NCI-H524 (cell line): ENCODE results near the gene ANKS6.

ENCODE experiments used
- DNase-seq, 2 experiments: peaks; one replicate each; lab custom pipeline; 2025; lab: John Stamatoyannopoulos, UW

The ANKS6 gene

DNA sequence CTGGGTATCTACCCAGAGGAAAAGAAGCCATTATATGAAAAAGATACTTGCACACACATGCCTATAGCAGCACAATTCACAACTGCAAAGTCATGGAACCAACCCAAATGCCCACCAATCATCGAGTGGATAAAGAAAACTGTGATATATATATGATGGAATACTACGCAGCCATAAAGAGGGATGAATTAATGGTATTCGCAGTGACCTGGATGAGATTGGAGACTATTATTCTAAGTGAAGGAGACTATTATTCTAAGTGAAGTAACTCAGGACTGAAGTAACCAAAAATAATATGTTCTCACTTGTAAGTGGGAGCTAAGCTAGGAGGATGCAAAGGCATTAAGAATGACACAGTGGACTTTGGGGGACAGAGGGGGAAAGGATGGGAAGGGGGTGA is 57.6 kb downstream of the ANKS6 start:
- DNase-seq: no peak

DNA sequence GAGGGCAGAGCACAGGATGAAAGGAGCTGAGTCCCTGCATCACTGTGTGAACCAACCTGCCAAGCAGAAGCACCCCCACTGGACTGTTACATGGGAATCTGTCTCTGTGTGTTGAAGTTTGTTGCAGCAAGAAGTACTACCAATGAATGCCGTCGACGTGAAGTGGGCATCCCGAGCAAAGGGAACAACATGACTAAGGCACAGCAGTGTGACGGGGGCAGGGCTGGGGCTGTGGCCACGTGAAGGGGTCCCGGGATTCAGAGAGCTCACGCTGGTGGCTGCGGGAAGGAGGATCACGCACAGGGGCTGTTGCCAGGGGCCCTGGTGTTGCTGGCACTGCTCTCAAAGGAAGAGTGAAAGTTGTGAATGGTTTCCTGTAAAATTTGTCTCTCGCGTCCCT is 60.1 kb downstream of the ANKS6 start:
- no peak for DNase-seq

DNA sequence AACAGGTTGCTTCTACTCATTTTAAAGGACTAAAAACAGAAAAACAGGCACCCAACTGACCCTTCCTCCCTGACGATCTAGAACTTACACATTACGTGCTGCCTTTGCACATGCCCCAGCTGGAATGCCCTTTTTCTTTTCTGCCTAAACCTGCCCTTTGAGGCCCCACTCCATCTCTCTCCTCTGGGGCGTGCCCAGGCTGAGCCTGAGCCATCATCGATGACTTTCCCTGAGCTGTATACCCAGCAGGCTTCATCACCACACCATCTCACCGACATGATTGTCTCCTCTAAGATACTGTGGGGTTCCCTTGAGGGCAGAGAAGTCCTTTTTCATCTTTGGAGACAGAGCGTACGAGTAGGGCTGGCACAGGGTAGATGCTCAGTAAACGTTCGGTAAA is 63.6 kb downstream of the ANKS6 start:
- no peak for DNase-seq

DNA sequence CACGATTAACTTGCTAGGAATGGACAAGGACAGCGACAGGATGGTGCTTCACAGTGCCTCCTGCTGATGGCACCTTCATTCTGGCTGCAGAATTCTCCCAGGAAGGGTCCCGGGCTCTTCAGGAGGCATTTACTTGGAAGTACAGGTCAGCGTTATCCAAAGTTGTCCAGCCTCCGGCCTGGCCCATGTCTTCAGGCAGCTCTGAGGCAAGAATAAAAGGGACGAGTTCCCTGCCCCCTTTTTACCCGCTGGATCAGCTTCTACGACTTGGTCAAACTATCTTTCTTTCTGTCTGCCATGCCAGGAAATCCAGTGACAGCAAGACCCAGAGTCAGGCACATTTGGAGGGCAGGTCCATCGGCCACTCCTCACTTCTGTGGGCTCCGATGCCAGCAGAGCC is 64.3 kb downstream of the ANKS6 start:
- DNase-seq: no peak

DNA sequence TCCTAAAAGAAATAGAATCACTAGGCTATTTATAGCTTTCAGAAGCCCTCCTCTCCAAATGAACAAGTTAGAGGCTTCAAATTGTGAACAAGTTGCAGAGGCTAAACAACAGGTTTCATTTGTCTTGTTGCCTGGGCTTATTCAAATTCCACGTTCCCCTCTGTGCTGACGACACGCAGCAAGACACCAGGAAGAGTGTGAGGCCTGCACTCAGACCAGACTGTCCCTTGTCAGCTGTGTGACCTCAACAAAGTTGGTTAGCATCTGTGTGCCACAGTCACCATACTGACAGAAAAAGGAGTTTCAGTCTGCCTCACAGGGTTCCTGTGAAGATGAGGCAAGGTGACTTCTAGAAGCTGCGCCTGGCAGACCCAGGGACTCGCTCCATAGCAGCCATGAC is 65.5 kb downstream of the ANKS6 start:
- no peak for DNase-seq

DNA sequence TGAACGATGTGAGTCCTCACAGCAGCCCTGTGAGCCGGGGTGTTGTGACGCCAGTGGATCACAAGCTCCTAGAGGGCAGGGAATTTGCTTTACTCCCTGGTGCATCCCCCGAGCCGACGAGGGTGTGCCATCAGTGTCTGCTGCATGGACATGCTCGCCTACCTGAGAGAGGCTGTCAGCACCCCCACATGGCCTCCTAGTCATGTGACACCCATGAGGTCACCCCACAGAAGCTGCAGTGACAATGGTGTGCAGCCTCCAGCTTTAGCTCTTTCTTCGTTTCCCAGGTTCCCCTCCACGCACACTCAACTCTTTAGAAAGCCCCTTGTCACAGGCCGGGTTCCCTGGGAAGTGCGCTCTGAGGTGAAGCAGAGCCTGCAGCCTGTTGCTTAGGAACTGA is 67.9 kb downstream of the ANKS6 start:
- DNase-seq: no peak

DNA sequence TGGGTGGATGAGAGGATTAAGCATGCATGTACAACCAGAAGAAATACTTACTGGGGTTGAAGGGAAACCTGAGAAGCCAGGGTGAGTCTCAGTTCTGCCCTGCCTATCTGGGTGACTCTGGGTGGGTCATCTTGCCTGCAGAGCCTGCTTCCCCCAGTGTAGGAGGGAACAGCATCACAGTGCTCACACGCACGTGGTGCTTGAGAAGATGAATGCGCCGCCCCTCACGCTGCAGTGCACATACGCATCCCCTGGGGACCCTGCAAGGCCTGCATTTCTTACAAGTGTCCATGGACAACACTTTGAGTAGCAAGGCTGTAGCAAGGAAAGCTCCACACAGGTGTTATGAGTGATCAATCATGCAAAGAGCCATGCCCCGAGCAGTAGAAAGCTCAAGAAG is 68.9 kb downstream of the ANKS6 start:
- peak in 1 of 2 experiments; percentile 17 for DNase-seq

DNA sequence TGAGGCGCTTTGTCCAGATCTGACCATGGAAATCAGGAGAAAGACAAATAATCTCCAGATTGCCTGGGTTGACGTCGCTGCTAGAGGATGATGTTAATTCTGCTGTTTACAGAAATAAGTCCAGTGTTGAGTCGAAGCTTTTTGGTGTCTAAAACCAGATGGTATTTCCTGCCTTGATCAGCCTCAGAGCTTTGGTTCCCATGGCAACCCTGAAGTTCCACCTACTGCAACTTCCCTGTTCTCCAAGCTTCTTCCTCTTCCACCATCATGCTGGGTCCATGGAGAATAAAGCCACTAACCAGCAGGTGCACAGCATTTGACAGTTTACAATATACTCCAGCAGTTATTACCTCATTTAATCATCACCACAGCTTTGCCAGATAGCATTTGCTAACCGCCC is 69.6 kb downstream of the ANKS6 start:
- peak; percentile 32 to 79 for DNase-seq

DNA sequence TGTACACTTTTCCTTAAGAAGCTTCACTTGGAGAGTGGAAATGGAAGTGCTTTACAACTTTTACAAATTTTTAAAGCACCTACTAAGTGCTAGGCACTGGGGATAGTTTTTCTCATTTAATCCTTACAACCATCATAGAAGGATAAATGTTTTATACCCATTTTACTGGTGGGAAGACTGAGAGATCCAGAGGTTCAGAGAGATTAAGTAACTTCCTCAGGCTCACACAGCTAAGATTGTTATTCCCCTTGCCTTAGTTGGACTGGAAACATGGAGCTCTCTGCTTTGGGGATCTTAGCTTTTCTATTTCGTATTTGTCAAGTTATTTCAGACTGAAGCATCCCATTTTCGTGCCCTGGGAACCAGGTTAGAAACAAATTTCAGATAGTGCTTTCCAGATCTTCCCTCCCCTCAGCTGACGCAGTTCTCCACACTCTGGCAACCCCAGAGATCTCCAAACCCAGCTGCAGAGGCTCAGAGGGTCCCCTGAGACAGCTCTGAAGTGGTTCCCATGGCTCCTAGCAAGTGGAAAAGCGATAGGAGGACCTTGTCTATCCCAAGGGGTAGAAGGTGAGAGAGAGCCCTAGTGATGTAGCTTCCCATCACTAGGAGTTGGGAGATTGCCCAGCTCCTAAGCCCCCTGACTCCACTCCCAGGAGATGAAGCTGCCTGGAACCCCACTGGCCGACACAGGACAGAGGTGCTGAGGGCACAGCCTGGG is 71.4 kb downstream of the ANKS6 start:
- DNase-seq: peak in 1 of 2 experiments; percentile 27

DNA sequence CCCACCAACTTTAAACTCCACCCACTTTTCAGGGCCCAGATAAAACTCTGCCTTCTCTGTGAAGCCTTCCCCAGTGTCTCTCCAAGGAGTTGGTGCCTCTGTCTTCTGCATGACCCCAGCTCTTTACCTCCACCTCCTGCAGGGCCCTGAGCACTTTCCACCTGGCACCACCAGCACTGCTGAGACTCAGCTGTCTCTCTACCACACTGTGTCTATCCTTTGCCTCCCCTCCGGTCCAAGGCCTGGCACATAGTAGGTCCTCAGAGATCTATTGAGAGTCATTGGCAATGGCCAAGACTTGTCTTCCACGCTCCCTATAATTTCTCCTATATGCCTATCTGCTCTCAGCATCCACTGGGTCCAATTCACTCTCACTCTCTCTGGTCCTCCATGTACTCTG is 74.7 kb downstream of the ANKS6 start:
- DNase-seq: no peak

DNA sequence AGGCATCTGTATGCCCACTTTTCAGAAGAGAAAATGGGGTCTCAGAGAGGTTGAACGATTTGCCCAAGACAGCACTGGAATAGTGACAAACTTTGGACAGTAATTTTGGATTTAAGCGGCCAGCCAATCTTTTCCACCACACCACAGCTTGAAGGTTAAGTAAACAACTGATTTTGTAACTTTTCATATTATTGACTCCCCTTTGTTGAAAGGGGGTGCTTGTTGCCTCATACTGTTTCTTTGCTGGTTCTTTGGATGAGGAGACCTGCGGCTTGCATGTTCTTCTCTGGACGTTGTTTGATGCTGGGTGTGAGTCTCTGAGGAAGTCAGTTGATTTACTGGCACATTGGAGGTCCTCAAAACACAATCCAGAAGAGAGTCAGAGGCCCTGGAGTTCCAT is 76.0 kb downstream of the ANKS6 start:
- no peak for DNase-seq

DNA sequence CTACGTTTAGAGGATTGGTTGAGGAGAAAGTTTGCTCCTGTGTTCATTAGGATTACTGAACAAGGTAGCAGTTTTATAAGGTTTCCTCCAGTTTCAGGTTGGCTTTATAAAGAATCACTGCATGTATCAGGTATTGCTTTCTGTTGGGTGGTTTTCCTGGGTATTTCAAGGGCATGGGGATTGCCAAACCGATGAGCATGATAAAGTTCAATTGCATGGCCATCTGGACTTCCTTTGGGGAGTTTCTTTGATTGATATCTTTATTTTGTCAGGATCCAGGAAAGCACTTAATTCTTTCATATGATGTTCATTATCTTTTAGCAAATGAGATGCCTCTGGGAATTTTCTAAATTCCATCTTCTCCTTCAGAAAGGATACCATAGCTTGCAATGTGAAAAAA is 77.3 kb downstream of the ANKS6 start:
- DNase-seq: no peak

DNA sequence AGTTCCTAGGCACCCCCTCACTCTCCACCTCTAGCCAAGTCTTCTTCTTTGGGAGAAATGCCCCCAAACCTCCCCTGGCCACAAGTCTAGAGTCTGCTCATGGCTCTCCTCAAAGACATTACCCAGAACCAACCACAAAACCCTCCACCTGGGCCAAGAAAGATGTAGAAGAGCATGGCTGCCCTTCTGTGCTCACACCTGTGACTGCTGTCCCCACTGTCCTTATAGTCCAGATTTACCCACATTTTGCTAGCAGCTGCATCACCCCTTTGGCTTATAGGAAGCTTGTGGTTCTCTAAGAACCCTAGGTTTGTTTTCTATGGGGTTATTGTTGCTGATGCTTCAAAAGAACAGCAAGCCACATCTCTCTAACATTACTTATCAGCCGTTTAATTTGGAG is 81.5 kb downstream of the ANKS6 start:
- no peak for DNase-seq

DNA sequence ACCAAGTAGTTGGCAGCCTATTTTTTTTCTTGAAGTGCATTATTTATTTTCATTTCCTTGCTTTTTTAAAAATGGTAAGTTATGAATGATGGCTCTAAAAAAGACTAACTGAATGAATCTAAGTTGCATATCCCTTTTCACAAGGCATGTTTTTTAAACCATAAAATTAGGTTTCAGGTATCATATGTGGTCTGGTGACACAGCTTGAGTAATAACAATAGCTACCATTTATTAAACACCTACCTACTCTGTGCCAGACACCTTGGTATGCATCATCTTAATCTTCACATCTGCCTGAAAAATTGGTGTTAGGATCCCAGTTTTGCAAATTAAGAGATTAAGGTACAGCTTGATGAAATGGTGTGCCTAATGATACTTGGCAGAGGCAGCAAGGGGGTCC is 83.4 kb downstream of the ANKS6 start:
- no peak for DNase-seq

DNA sequence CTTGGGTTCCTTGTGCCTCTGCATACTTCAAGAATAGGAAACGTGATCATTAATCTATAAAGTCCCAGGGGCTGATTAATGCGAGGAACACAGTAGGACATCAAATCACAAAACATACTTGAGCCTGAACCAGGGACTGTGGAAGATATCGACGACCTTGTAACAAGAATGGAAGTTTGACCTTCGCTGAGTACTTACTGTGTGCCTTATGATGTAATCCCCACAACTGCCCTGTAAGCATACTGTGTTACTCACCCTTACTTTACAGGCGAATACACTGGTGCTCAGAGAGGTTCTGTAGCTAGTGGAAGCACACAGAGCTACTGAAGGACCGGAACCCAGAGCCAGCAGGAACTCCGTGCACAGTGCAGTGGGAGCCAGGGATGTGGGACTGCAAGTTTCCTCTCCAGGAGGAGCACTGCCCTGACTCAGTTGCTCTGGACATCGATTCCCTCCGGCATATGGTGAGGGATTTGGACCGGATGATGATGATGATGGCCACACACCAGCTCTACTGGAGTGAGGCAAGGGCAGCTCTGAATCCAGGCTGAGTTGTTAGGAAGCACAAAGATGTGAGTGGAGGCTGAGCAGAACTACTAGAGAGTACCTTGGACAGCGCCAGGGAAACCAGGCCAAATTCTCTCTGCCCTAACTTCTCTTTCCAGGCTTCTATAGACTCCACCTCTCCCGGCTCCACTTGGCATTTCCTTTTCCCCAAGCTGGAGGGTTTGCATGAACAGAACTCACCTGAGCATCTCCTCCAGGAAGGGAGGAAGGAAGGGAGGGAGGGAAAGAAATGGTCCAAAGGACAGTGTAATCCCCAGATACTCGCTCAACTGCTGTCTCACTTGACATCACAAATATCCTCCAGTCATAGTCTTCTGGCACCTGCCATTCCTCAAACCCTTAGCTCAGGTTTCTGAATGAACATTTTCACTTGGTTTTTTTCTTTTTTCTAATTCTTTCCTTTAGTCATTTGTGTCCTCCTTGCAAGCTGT is 86.1 kb downstream of the ANKS6 start:
- no peak for DNase-seq

DNA sequence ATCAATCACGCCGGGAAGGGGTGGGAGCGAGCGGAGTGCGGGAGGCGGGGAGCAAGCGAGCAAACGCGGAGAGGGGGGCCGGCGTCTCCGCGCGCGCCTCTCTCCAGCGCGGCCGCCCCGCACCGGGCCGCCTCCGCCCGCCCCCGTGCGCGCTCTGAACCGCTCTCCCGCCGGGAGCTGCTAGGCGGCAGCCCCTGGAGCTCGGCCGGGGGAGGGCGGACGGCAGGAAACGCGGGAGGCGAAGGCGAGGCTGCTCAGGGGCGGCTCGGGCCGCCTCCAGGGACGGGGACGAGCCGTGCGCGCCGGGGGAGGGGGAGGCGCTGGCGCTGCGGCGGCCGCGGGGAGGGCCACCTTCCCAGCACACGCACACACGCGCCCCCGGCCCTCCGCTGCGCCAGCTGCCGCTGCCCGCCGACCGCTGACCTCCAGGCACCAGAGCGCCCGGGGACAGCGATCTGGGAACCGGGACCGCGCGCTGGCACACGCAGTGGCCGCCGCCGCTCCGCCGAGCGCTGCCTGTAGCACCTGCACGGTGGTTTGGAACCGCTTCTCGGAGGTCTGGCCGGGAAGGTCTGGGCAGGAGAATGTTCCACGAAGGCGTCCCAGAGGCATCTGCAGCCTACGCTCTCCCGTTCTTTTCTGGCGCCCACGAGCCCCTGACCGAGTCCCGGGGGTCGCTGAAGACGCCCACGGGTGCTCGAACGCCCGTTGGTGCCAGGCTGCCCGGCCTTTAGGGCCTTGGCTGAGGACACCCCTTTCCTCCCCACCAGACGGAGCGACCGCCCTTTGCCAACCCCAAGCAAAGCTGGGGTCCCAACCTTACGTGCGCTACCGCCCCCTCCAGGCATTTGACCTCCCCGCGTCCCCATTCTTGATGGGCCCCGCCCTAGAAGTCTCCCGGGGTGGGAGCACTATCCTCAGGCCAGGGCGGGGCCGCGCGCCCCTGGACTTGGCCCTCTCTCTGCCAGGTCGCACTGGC is 87.1 kb downstream of the ANKS6 start, which contains the start of gene GABBR2:
TSS of gene GABBR2 (minus strand) at position 3 of the 979 bp plus-strand sequence. CDS start 198 bp downstream, outside the sequence.
- peak; percentile 70 to 82 for DNase-seq

DNA sequence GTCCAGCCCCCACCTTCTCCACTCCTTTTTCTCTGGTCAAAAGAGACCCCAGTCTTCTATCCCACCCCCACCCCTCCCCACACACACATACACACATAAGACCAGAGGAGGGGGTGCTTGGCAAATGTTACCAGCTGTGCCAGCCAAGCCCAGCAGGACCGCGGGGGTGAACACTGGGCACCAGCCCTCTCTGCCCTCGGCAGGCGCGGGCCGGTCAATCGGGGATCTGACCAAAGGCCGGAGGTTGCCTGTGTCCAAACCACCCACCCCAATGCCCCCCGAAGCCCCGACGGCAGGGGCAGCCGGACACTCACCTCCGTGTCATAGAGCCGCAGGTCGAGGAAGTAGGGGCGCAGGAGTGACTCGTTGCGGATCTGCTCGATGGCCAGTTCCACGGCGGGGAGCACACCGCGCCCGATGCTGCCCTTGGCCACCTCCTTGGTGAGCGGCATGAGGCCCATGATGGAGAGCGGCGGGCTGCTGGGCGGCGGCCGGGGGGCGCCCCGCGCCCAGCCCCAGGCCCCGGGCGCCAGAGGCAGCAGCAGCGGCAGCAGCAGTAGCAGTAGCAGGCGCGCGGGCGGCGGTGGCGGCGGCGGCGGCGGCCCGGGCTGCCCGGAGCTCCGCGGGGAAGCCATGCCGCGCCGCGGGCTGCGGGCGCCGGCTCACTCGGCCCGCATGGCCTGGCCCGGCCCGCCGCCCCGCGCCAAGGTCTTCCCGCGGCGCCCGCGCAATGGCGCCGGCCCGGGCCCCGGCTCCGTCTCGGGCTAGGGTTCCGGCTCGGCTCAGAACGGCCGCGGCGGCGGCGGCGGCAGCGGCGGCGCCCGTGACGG is 88.0 kb downstream of the ANKS6 start:
- peak in 1 of 2 experiments; percentile 66 for DNase-seq

DNA sequence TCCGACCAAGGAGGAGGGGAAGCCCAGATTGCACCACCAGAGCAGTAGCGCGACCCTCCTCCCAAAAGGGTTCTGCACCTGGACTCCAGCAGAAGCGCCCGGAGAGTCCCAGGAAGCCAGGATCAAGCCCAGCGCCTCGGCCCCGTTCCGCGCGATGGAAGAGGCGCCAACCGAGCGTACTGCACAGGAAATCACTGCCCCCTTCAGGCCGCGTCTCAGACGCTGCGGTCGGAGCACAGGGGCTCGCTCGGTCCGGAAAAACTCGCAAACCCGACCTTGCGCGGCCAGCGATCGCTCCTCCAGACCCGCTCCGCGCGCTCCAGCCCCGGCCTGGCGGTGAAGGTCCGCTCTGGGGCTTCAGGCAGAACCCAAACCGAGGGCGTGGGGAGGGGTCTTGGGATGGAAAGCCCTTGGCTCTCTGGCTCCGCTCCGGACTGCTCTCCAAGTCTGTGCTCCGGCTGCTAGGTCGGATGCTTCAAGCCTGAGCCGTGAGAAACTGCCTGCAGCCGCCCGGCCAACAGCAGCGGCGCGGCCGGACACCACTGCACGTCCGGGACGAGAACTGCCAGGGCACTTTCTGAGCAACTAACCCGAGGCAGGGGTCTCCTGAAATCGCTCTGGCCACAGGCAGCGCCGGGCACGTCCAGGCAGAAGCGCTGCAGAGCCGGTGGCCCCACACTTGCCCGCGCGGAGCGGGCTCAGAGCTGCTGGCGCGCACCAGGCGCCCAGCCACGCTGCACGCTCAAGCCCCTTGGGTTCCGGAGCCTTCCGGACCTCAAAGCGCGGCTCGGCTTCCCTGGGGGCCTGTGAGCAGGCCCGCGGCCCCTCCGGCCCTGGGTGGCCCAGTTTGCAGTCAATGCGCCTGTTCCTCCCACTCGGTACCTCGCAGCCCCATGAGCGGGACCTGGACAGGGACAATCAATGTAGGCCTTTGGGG is 88.9 kb downstream of the ANKS6 start:
- peak; percentile 93 to 94 for DNase-seq

DNA sequence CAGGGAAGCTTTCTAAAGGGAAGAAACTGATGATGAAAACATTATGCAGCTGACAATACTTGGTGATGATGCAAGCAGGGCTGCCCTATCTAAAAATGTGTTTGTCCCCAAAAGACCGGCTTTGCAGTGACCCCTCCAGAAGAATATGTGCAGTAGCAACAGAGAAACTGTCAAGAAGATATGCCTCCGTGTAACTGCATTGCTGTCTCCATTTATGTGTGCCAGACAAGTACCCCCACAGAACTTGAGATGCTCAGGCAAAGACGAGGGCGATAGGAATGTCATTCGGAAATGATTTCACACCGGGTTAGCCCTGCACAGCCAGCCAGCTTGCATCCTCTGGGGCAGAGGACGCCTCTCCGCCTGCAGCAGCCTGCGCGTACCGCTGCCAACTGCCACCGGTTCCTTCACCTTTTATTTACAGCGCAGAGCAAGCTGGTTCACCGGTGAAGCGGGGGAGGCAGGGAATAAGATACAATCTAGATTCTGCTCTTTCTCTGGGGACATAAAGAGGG is 89.6 kb downstream of the ANKS6 start:
- DNase-seq: peak; percentile 66 to 85
